SU-DHL-6 (cell line): Measurements from ENCODE around the gene DUSP5.
A peak's percentile ranks its signal among the peaks of the same experiment; 100 is the strongest.

Source experiments
- CTCF ChIP-seq: fragments of 200-600 bp; sonication (generic); IDR thresholded peaks from one replicate; pipeline ENCODE4 v1.5.1; 2017; ENCODE audit warnings: antibody characterized with exemption, mild to moderate bottlenecking, low read length, moderate library complexity; ENCODE audit not compliant: insufficient read depth, poor library complexity, severe bottlenecking
- EZH2phosphoT487 ChIP-seq: fragments of 200-600 bp; sonication (generic), shearing (Covaris generic); conservative IDR thresholded peaks from 2 replicates; pipeline ENCODE4 v1.6.1; 2018; ENCODE audit warnings: mild to moderate bottlenecking, antibody characterized with exemption, low read length, moderate library complexity, mixed read lengths

GRCh38 chr10:110547139-110547761, 49.5 kb downstream of the DUSP5 start:
- TF ChIP-seq CTCF (peak; percentile 77), EZH2phosphoT487 (no peak)
